Loucy (cell line): ENCODE results near the gene METTL15.
"Not testable (repeated sequence)": the region's sequence is repeated elsewhere in the genome, so short reads cannot be mapped to it uniquely, and the experiment has no call there.

Experiments
- H2AFZ ChIP-seq: fragments of 200-600 bp; sonication (generic); 2 replicates; pipeline ENCODE4 v1.6.0; 2016; ENCODE audit warnings: antibody characterized with exemption, mild to moderate bottlenecking, low read length, moderate library complexity
- H3F3A ChIP-seq: fragments of 200-600 bp; 2 replicates; pipeline ENCODE4 v1.6.0; 2016; ENCODE audit warnings: antibody characterized with exemption, low read depth, mild to moderate bottlenecking
- H3K27me3 ChIP-seq: fragments of 200-600 bp; sonication (generic); 2 replicates; pipeline ENCODE4 v1.6.1; 2014; ENCODE audit warnings: low read length, mild to moderate bottlenecking; ENCODE audit not compliant: insufficient read depth, poor library complexity, severe bottlenecking
- H3K36me3 ChIP-seq: fragments of 200-600 bp; sonication (generic); 2 replicates; pipeline ENCODE4 v1.6.1; 2016; ENCODE audit warnings: low read length; ENCODE audit not compliant: insufficient read depth
- H3K4me1 ChIP-seq: fragments of 200-600 bp; sonication (generic); 2 replicates; pipeline ENCODE4 v1.5.1; 2014; ENCODE audit warnings: low read length, mild to moderate bottlenecking; ENCODE audit not compliant: insufficient read depth, poor library complexity, severe bottlenecking
- H3K4me2 ChIP-seq: fragments of 200-600 bp; sonication (generic); 2 replicates; pipeline ENCODE4 v1.6.0; 2014; ENCODE audit warnings: antibody characterized with exemption, low read length, low read depth, mild to moderate bottlenecking; ENCODE audit not compliant: poor library complexity, severe bottlenecking
- H3K4me3 ChIP-seq: fragments of 200-600 bp; sonication (generic); 2 replicates; pipeline ENCODE4 v1.5.1; 2014; ENCODE audit warnings: low read length, mild to moderate bottlenecking, mixed read lengths; ENCODE audit not compliant: poor library complexity, severe bottlenecking
- H3K79me2 ChIP-seq: fragments of 200-600 bp; sonication (generic); 2 replicates; pipeline ENCODE4 v1.6.1; 2014; ENCODE audit warnings: low read length; ENCODE audit not compliant: insufficient read depth
- H3K9ac ChIP-seq: fragments of 200-600 bp; sonication (generic); 2 replicates; pipeline ENCODE4 v1.6.0; 2014; ENCODE audit warnings: mild to moderate bottlenecking, low read depth, low read length, moderate library complexity; ENCODE audit not compliant: poor library complexity, severe bottlenecking
- H3K9me2 ChIP-seq: fragments of 200-600 bp; sonication (generic); replicated peaks from 2 replicates; pipeline ENCODE4 v1.6.1; 2016; ENCODE audit warnings: low read depth, low read length, mixed read lengths
- H3K9me3 ChIP-seq: fragments of 200-600 bp; sonication (generic); 2 replicates; pipeline ENCODE4 v1.6.1; 2014; ENCODE audit warnings: mild to moderate bottlenecking, antibody characterized with exemption, low read length, low read depth; ENCODE audit not compliant: insufficient read depth
- H4K20me1 ChIP-seq: fragments of 200-600 bp; sonication (generic); 2 replicates; pipeline ENCODE4 v1.6.0; 2014; ENCODE audit warnings: antibody characterized with exemption, low read length, mild to moderate bottlenecking; ENCODE audit not compliant: insufficient read depth, poor library complexity, severe bottlenecking
- EZH2phosphoT487 ChIP-seq: fragments of 200-600 bp; IDR thresholded peaks from 2 replicates; pipeline ENCODE4 v1.6.1; 2018; ENCODE audit warnings: antibody characterized with exemption, mild to moderate bottlenecking, moderate library complexity, borderline replicate concordance
- TF ChIP-seq, protein P1 (sequence below): fragments of 200-600 bp; sonication (generic); conservative IDR thresholded peaks from 2 replicates; pipeline ENCODE4 v1.5.1; 2014; ENCODE audit warnings: mild to moderate bottlenecking, antibody characterized with exemption, low read length

Gene METTL15

DNA sequence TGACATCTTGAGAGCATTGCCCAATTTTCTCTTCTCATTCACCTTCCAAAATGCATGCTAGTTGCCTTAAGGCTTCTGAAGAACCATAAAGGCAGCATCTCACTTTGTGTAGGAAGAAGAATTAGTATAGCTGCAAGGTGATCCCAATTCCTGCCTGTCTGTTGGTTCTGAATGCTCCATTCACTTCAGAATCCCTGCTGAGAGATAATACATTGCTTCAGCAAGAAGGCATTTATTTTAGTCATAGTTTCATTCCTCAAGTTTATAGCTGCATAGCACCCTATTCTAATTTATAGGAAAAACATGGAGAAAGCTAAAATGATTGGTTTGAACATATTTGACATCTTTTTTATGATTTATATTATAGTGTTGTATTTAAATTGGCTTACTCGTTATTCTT lies 181.3 kb downstream of the METTL15 start:
- H3K27me3 ChIP-seq: no peaks in the 10 kb centered on the region
- H3K4me1 ChIP-seq: no peaks in the 10 kb centered on the region
- no peaks in the 10 kb centered on the region for H3K79me2 ChIP-seq
- H3F3A ChIP-seq: no peaks in the 10 kb centered on the region
- no peaks in the 10 kb centered on the region for H3K9me2 ChIP-seq
- no peak for TF ChIP-seq EZH2phosphoT487
- H3K36me3 ChIP-seq: peaks cover 5% of the 10 kb centered on the region; the same call in 1 of the 2 replicates
- no peak overlapping the region for H3K4me2 ChIP-seq
- no peaks in the 10 kb centered on the region for H3K9me3 ChIP-seq
- H3K4me3 ChIP-seq: no peak overlapping the region
- no peak overlapping the region for H3K9ac ChIP-seq
- H4K20me1 ChIP-seq: no peaks in the 10 kb centered on the region
- H2AFZ ChIP-seq: no peak overlapping the region

DNA sequence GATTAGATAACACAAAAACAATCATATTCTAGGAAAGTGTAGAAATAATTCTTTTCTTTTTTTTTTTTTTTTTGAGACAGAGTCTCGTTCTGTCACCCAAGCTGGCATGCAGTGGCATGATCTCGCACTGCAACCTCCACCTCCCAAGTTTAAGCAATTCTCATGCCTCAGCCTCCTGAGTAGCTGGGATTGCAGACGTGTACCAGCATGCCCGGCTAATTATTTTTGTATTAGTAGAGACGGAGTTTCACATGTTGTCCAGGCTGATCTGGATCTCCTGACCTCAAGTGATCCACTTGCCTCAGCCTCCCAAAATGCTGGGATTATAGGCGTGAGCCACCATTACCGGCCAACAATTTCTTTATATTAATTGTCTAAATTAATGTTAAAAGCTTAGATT lies 182.8 kb downstream of the METTL15 start:
- H3K9me2 ChIP-seq, H4K20me1 ChIP-seq, H3K27me3 ChIP-seq, H3K4me2 ChIP-seq, H3K4me1 ChIP-seq, H3K4me3 ChIP-seq, H3K9ac ChIP-seq, H3K9me3 ChIP-seq, H3K79me2 ChIP-seq, H3F3A ChIP-seq, H2AFZ ChIP-seq, H3K36me3 ChIP-seq: not testable (repeated sequence)

DNA sequence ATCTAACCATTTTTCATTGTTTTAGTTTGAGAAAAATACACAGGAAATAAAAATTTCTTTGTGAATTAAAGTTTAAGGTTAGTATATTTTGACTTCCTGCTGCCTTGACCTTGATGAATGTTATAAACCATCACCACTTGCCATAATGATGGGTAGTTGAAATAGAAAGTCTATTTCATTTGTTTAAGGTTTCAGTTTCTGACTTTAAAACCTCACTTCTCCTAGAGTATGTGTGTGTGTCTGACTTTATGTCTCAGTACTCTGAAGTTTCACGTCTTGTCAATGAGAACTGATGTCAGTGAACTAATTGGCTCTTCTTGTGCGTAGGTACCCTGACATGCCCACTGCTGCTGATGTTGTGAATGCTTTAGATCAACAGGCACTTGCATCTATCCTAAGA lies 188.2 kb downstream of the METTL15 start:
- Histone ChIP-seq H3K4me3 (no peak overlapping the region), H3K4me2 (no peak overlapping the region), H3F3A (no peaks in the 10 kb centered on the region), H3K9me2 (no peaks in the 10 kb centered on the region), H3K36me3 (peaks cover 11% of the 10 kb centered on the region), H3K79me2 (no peaks in the 10 kb centered on the region), H3K27me3 (no peaks in the 10 kb centered on the region), H3K9me3 (no peaks in the 10 kb centered on the region), H2AFZ (no peak overlapping the region), H3K4me1 (no peaks in the 10 kb centered on the region), H4K20me1 (no peaks in the 10 kb centered on the region), H3K9ac (no peak overlapping the region)
- TF ChIP-seq, protein P1, sequence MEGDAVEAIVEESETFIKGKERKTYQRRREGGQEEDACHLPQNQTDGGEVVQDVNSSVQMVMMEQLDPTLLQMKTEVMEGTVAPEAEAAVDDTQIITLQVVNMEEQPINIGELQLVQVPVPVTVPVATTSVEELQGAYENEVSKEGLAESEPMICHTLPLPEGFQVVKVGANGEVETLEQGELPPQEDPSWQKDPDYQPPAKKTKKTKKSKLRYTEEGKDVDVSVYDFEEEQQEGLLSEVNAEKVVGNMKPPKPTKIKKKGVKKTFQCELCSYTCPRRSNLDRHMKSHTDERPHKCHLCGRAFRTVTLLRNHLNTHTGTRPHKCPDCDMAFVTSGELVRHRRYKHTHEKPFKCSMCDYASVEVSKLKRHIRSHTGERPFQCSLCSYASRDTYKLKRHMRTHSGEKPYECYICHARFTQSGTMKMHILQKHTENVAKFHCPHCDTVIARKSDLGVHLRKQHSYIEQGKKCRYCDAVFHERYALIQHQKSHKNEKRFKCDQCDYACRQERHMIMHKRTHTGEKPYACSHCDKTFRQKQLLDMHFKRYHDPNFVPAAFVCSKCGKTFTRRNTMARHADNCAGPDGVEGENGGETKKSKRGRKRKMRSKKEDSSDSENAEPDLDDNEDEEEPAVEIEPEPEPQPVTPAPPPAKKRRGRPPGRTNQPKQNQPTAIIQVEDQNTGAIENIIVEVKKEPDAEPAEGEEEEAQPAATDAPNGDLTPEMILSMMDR: no peak
- no peak for TF ChIP-seq EZH2phosphoT487

DNA sequence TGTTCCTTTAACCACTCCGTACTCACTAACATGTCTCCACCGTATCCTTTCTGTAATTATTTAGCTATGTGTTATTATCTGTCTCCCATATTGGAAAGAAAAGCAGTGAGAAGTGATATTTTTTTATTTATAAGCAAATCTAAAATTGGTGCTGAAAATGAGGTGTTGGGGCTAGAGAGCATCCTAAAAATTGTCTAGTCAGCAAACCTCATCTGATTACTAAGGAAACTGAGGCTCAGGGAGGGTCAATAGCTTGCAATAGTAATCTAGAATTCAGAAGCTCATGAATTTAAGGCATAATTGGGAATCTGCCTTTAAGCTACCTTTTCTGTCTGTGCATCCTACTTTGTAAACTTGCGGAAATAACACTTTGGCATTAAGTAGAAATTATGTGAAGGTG lies 190.0 kb downstream of the METTL15 start:
- TF ChIP-seq EZH2phosphoT487: no peak
- TF ChIP-seq, protein P1: no peak
- no peaks in the 10 kb centered on the region for H3K9me3 ChIP-seq
- no peak overlapping the region for H2AFZ ChIP-seq
- peaks cover 11% of the 10 kb centered on the region for H3K36me3 ChIP-seq
- H3K9ac ChIP-seq: no peak overlapping the region
- no peak overlapping the region for H3K4me2 ChIP-seq
- no peaks in the 10 kb centered on the region for H3F3A ChIP-seq
- H3K27me3 ChIP-seq: no peaks in the 10 kb centered on the region
- no peak overlapping the region for H3K4me3 ChIP-seq
- no peaks in the 10 kb centered on the region for H3K79me2 ChIP-seq
- H3K9me2 ChIP-seq: no peaks in the 10 kb centered on the region
- no peaks in the 10 kb centered on the region for H3K4me1 ChIP-seq
- H4K20me1 ChIP-seq: no peaks in the 10 kb centered on the region
